GM20000 (cell line): ENCODE results near the gene SETX.

ENCODE experiments used
- DNase-seq: peaks from one replicate; pipeline ENCODE4 v3.0.0; 2012; ENCODE audit warnings: low spot score
- TF ChIP-seq, protein P1 (sequence below): IDR thresholded peaks from 2 replicates; pipeline ENCODE4 v1.5.1; 2012; ENCODE audit warnings: mild to moderate bottlenecking, control low read depth; ENCODE audit errors: extremely low read depth, missing control alignments

Gene SETX

GRCh38 chr9:132211570-132211969 is 143.2 kb downstream of the SETX start:
- DNase-seq, result no peak
- TF ChIP-seq, protein P1, sequence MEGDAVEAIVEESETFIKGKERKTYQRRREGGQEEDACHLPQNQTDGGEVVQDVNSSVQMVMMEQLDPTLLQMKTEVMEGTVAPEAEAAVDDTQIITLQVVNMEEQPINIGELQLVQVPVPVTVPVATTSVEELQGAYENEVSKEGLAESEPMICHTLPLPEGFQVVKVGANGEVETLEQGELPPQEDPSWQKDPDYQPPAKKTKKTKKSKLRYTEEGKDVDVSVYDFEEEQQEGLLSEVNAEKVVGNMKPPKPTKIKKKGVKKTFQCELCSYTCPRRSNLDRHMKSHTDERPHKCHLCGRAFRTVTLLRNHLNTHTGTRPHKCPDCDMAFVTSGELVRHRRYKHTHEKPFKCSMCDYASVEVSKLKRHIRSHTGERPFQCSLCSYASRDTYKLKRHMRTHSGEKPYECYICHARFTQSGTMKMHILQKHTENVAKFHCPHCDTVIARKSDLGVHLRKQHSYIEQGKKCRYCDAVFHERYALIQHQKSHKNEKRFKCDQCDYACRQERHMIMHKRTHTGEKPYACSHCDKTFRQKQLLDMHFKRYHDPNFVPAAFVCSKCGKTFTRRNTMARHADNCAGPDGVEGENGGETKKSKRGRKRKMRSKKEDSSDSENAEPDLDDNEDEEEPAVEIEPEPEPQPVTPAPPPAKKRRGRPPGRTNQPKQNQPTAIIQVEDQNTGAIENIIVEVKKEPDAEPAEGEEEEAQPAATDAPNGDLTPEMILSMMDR, result no peak
